Dedifferentiated amniotic fluid mesenchymal stem cell (primary cell): Measurements from ENCODE around the gene C2CD2.
"Not testable (repeated sequence)": the region's sequence is repeated elsewhere in the genome, so short reads cannot be mapped to it uniquely, and the experiment has no call there.

Source experiments
- DNase-seq: peaks from one replicate; pipeline ENCODE4 v3.0.0-alpha.2; 2016; ENCODE audit errors: extremely low spot score

Gene C2CD2

DNA sequence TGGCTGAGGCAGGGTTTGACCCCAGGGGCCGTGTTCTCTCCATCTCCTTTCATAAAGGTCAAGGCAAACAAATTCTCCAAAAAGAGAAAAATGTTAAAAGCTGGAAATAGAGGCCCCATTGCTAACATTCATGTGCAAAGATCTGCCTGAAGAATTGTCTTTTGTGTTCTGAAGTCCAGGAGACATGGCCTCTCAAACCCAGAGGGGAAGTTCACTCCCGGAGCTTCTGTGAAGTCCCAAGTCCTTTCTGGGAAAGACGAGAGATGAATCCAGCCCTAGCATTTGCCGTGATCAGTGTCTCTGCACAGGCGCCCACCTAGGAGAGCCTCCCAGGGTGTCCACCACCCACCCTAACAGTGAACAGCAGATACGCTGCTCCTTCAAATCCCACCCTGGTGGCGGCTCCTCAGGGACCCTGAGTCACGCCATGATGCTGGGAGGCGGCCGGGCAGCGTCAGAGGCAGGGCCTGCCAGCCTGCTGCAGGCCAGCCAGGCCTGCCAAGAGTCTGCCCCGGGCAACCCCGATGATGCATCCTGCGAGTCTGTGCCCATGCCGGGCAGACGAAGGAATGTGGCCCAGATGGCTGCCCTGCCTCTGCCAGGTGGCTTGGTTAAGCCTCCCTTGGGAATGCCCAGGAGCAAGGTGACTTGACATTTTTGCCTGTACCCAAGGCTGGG is 5.2 kb upstream of the C2CD2 start:
- DNase-seq: no peak

DNA sequence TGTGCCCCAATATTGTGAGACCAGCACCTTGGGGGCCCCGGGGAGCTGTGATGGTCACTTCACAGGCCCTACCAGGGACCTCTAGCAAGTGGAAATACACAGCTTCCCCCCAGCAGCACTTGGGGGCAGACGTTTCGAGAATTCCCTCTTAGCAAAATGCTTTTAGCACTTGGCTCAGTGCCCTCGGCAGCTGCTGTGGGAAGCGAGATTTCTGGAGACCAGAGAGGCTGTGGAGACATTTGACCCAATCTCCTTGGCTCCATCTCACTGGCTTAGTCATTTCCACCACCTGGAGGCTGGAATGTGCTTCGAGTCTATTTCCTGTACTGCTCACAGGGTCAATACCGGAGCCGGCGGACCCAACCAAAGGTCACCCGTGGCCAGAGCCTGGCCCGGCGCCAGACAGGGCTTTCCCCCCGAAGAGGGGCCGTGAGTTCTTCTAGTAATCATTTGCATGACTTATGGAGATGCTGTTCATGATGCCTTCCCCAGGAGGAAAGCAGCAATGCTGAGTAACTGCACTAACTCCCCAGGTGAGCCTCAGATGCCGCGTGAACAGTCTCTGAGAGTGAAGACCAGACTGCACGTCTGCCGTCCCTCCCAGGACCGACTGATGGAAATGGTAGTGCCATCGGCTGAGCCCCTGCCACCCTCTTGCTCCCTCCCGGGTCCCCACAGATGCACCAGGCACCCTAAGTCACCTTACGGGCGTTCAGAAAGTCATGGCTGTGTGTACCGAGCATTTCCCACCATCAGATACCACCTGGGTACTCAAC is 4.4 kb upstream of the C2CD2 start:
- peak; percentile 28 for DNase-seq

DNA sequence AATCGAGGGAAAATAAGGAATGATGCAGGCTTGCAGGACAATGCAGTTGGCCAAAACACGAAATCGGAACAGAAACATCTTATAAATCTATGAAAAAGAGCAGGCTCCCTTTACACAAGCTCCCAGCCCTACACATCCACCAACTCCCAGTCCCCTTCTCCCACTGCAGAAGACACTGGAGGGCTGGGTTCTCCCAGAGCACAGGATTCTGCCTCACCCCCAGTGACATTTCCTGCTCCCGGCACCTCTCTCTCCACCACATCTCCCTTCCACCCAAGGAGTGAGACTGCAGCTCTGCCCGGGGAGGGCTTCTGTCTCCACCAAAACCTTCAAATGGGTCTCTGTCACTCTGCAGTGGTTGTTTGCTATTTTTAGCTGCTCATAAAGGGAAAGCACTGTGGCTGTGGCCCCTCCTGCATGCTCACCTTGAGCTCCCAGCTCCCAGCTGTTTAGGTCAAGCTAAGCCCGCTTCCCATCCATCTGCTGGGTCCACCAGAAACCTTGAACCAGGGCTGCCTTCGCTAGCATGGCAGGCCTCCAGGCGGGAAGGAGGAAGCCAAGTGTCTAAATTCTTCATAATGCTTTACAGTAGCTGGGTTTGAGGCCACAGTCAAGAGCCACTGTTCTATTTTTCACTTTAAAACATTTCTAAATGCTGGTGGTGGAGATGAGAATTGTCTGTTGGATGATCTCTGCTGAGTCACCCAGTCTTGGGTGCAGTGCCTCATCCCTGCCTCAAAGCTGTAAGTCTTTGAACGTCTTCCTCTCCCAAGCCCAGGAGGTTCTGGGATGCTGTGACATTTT is 3.3 kb upstream of the C2CD2 start:
- peak; percentile 45 for DNase-seq

DNA sequence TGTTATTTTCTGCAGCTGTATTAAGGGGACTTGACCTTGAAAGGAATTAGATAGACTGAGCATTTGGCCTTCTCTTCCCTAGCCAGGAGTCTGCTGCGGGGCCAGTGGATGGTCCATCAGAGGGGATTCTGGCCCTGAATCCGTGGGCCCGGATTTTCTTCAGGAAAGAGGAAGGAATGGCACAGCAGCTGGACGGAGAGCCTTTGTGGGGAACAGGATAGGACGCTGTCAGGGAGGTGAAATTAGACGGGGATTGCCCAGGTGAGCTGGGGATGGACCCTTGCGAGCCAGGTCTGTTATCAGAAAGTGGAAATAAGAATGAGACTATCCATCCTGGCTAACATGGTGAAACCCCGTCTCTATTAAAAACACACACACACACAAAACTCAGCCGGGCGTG is 1.7 kb upstream of the C2CD2 start:
- no peak for DNase-seq

DNA sequence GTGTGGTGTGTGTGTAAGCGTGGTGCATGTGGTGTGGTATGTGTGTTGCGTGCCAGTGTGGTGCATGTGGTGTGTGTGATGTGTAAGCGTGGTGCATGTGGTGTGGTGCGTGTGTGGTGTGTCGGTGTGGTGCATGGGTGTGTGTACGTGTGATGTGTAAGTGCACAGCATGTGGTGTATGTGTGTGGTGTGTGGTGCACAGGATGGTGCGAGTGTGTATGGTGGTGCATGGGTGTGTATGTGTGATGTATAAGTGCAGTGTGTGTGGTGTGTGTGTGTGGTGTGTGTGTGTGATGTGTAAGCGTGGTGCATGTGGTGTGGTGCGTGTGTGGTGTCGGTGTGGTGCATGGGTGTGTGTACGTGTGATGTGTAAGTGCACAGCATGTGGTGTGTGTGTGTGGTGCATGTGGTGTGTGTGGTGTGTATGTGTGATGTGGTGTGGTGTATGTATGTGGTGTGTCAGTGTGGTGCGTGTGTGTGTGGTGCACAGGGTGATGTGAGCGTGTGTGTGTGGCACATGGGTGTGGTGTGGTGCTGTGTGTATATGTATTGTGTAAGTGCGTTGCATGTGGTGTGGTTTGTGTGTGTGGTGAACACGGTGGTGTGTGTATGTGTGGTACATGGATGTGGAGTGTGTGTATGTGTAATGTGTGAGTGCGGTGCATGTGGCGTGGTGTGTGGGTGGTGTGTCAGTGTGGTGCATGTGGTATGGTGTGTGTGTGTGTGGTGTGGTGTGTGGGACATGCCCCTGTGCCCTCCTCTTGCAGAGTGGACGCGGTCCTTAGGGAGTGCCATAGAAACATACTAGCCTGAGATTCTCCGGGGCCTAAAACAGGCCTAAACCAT is 1.1 kb upstream of the C2CD2 start:
- no peak for DNase-seq

DNA sequence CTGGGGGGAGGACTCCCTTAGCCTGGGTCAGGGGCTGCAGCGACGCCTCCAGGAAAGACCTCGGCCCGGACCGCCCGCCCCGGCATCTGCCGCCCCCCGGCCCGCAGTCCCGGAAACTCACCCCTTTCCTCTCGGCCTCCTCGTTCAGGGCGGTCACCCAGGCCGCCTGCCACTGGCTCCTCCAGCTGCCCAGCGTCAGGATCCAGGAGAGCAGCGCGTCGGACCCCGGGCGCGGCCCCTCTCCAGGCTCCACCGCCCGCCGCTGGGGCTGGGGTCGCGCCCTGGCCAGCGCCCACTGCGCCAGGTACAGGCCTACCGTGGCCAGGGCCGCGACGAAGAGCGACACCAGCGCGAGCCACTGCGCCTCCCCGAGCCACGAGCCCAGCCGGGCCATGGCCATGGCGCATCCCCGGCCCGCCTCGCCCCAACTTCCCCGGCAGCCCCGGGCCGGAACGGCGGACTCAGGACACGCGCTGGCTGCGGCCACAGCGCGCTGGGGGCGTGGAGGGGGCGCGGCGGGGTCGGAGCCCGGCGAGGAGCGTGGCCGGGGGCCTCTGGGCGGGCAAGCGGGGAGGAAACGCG is 478 bp downstream of the C2CD2 start:
- DNase-seq: no peak

DNA sequence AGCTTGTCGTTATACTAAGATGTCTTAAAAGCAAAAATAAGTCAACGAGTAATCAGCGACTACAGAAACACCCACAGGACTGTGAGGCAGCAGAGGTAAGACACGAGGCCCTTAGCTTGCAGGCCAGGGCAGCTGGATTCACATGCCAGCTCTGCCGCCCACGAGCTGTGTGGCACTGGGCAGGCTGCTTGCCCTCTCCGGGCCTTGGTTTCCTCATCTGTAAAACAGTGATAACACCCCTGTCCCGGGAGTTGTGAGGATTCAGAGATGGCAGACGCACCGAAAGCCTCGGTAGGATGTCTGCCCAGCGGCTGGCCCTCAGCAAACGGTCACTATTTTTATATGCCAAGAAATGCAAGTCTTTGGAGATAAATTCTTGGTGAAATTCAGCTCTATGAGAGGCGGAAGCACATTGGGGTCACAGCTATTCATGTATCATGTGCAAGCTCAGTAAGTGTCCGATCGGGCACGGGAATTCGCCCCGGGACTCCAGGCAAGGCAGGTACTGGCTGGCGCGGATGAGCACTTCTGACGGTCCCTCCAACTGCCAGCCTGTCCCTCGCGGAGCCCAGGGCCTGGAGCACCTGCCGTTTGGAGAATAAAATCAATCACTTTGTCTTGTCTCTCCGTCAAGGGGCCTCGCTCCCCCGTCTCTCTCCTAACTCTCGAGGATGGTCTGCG is 1.1 kb downstream of the C2CD2 start:
- DNase-seq: no peak

DNA sequence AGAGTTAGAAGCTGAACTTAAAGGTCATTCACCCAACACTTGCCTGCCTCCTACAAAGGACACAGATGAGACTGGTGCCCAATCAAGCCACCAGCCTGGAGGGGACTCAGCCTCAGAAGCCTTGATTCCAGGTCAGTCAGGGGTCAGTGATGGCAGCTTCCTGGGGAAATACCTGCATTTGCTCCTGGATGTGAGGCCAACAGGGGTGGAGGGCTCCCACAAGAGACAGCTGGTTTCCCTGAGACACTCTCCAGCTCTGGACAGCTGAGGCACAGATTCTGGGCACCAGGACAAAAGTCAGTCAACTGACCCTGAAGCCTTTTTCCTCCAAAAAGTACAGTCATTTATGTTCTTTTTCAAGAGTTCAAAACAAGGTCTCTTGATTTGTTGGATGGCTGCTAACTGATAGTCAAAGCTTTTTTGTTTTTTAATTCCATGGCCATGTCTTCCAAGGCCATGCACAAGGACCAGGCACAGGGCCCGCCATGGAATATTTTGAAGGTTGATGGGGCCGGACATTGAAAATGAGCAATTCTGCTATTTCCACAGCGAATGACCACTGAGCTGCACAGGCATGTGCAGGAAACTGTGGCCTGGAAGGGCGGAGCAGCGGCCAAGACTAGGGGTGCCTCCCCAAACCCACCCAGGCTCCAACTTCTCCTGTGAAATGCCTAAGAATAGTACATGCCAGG is 1.8 kb downstream of the C2CD2 start:
- DNase-seq: no peak

DNA sequence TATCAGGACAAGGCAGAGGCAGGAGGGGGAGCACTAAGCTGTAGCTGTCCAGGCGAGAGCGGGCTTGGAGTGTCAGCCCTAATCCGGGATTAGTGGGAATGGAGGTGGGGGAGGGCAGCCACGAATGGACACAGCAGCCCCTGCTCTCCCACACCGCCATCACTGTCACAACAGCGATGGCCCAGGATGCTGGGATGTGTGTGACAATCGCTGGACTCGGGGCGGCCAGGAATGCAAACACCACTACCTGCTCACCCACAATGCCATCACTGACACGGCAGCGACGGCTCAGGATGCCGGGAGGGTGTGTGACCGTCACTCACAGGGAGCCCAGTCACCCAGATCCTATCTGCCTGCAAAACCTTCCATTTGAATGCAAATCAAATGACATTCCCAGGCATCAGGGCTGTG is 2.9 kb downstream of the C2CD2 start:
- DNase-seq: no peak

DNA sequence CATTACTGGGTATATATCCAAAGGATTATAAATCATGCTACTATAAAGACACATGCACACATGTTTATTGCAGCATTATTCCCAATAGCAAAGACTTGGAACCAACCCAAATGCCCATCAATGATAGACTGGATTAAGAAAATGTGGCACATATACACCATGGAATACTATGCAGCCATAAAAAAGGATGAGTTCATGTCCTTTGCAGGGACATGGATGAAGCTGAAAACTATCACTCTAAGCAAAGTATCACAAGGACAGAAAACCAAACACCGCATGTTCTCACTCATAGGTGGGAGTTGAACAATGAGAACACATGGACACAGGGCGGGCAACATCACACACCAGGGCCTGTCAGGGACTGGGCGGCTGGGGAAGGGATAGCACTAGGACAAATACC is 4.2 kb downstream of the C2CD2 start:
- DNase-seq: not testable (repeated sequence)

DNA sequence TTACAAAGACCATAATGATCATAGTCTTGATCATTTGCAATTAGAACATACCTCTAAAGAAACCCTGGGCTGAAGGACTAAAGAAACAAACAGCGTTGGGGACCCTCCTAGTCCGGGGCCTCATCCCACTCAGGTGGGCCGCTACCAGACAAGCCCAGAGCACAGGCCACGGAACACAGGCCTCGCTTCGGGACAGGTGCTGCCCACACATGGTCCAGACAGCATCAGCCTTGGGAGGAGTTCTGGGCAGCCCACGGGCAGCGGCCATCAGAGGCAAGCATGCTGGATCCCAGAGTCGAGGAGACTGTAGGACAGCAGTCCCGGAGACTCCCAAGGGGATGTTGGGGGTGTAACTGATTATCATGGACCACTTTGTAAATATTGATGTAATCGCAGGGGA is 4.9 kb downstream of the C2CD2 start:
- DNase-seq: no peak

DNA sequence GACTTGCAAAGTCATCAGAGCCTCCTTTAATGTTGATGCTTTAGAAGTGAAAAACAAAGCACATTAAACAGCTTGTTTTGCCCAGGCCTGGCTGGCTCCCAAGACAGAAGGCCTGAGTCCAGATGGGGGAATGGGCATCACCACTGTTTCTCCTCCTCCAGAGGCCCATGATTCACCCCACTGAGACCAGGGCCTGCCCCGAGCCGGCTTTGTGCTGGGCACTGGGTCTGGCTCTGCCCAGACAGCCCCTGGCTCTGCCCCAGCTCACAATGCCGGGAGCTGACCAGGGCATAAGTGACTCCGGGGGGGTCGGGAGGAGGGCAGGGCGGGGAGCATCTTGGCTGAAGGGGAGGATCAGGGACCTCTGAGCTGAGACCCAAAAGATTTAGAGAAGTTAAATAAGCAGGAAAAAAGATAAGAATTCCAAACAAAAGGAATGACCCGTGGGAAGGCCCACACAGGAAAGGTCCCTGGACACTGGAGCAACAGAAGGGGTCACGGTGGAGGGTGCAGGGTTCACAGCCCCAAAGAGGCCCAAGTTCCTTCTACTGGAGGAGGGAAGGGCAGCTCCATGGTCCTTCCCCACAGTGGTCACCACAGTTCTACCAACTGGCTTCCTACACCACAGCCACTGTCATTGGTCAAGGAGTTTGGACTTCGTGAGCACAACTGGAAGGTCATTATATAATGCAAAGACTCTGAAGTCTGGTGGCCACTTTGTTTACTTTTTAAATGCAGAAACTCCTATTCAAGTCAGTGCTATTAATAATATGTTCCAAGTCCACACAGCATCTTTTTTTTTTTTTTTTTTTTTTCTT is 5.5 kb downstream of the C2CD2 start:
- DNase-seq: no peak

DNA sequence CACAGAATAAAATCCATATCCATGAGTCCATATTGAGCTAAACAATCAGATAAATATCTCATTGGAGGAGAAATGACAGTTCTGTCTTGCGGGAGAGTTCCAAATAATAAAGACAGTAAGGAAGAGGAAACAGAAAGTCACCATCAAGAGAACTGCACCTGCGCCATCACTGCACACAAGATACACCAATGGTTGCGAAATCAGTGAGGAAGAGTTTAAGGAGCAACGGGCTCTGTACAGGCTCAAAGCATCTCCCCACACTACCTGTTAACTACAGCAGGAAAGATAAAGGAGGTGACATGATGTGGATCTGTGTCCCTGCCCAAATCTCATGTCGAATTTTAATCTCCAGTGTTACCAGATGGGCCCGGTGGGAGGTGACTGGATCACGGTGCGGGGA is 7.8 kb downstream of the C2CD2 start:
- DNase-seq: no peak

DNA sequence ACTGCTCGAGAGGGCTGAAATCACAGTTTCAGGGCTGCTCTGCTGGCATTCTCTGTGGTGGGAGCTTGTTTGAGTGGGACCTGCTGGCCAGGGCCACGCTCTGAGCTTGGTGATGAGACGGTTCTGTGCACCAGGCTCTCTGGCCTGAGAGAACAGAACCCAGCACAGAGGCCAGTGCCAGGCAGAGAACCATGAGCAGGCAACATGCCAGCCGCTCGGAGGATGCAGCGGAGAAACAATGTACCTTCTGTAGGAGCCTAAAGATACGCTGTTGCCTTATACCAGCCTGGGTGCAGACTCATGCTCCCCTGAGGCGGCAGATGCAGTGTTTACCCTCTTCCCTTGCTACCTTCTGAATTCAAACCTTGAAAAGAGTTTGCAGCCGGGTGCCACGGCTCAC is 10.0 kb downstream of the C2CD2 start:
- DNase-seq: no peak

DNA sequence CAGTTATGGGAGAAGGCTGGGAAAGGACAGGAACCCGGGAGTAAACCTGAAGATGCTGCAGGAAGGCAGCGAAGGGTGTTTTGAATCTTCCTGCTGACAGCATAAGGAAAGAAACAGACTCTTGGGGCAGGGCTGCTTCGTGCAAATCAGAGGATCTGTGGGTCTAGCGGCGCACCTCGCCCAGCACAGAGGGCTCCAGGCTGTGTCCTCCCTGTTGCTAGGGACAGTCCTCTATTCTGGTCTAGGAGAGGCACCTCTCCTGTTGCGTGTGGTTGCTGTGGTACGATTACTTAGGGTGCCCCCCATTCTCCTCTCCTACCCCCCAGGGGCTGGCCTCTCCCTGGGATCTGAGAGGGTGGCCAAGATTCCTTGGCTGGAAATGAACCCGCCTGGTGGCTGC is 11.4 kb downstream of the C2CD2 start:
- no peak for DNase-seq

DNA sequence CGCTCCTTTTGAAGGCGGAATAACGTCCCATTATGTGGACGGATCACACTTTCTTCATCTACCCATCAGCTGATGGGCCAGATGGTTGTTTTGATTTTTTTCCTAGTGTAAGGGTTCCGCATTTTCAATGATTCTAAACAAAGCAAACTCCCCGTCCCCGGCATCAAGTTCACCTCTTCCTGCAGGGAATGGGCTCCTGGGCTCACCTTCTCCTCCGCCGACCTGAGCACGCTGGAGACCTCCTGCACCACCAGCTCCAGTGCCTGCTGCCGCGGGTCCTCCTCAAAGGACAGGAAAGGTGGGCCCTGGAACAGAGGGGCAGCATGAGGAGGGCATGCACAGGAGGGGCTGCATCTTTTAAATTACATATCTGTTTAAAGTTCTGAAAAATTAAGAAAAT is 11.9 kb downstream of the C2CD2 start:
- DNase-seq: no peak

DNA sequence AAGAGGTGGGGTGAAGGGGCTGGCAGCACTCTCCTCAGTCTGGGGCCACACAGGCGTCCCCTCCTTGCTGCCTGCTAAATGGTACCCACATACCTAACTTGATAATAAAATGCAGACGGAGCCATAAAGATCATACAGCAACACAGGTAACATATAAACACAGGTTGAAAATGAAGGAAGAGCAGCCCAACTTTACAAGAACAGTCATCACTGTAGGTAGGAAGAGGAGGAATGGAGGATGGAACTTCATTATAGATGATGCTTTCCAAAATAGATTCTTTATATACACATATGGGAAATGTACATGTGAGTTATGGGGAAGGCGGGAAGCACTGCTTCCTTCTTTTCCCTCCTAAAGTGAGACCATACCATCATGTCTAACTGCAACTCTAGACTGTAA is 13.4 kb downstream of the C2CD2 start:
- DNase-seq: no peak

DNA sequence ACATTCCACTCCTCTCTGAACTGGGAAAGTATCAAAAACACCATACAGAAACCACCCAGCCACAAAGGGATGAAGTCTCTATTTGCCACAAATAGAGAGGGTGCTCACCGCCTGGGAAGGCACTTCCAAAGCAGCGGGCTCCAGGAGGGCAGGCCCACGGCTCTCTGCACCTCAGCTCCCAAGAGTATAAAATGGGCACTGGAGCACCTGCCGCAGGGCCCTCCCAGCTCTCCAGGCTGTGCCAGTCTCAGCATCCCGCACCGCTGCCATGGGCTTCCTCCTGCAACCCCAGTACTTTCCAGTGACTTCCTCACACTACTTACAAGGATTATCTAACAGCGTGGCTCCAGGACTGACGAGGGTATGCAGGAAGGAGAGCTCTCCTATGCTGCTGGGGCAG is 14.4 kb downstream of the C2CD2 start:
- no peak for DNase-seq

DNA sequence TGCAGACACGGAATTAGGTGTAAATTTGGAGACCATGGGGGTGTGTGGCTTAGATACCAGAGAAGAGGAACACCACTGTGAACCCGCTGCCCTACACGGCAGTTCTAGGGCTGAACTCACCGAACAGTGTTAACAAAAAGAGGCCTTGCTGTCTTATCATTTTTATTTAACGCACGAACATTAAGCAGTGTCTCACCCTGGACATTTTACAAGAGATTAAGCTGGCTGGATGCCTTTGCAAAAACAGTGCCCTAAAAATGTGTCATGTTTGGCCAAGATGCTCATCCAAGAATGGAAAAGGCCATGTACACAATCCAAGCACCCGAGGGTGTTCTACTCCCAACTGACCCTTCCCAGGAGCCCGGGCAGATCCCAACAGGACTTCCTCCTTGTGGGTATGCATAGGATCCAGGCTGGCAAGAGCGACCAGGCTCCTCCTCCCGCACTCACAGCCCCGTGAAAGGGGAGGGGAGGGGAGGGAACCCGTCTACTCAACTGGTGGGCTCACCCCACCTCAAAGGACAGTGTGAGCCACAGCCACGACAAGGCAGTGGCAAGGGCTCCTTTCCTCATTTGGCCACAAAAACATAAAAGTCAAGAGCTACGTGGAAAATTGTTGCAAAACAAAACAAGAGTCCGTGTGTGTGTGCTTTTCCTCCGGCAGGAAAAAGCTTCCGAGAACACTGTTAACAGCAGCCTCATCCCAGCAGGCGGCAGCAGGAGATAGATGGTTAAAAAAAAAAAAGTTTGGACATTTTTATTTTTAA is 20.3 kb downstream of the C2CD2 start:
- DNase-seq: no peak
